Islet of Langerhans (tissue), 1 donor: Measurements from ENCODE around the gene PDZRN4.

ENCODE experiments used
- FAIRE-seq: peaks from one replicate; lab custom pipeline; 2011; peaks lifted over from hg19 to GRCh38; lab: Jason Lieb, UNC

Gene PDZRN4

GRCh38 chr12:41364211-41364610 is 176.1 kb downstream of the PDZRN4 start:
- FAIRE-seq = no peak

- FAIRE-seq = no peak
Observed at GRCh38 chr12:41365653-41366171, 177.6 kb downstream of the PDZRN4 start.

- FAIRE-seq = no peak
Observed at GRCh38 chr12:41367726-41368405, 179.7 kb downstream of the PDZRN4 start.

GRCh38 chr12:41380878-41381277 is 192.8 kb downstream of the PDZRN4 start:
- FAIRE-seq = no peak

GRCh38 chr12:41402801-41403200 is 214.7 kb downstream of the PDZRN4 start:
- FAIRE-seq = no peak

GRCh38 chr12:41407232-41407799 is 219.2 kb downstream of the PDZRN4 start:
- no peak for FAIRE-seq

- no peak for FAIRE-seq
Observed at GRCh38 chr12:41409628-41410027, 221.5 kb downstream of the PDZRN4 start.

- no peak for FAIRE-seq
Observed at GRCh38 chr12:41418586-41418985, 230.5 kb downstream of the PDZRN4 start.

- no peak for FAIRE-seq
Observed at GRCh38 chr12:41419131-41419893, 231.2 kb downstream of the PDZRN4 start.

- no peak for FAIRE-seq
Observed at GRCh38 chr12:41424651-41425050, 236.5 kb downstream of the PDZRN4 start.

GRCh38 chr12:41433460-41433859 is 245.3 kb downstream of the PDZRN4 start:
- no peak for FAIRE-seq

- FAIRE-seq = no peak
Observed at GRCh38 chr12:41436076-41436475, 248.0 kb downstream of the PDZRN4 start.

- no peak for FAIRE-seq
Observed at GRCh38 chr12:41437563-41437962, 249.4 kb downstream of the PDZRN4 start.

- peak; percentile 65 for FAIRE-seq
Observed at GRCh38 chr12:41438854-41439541, 250.9 kb downstream of the PDZRN4 start.

- no peak for FAIRE-seq
Observed at GRCh38 chr12:41439801-41440200, 251.7 kb downstream of the PDZRN4 start.

- FAIRE-seq = no peak
Observed at GRCh38 chr12:41441180-41441579, 253.1 kb downstream of the PDZRN4 start.

GRCh38 chr12:41442896-41443295 is 254.8 kb downstream of the PDZRN4 start:
- FAIRE-seq = no peak

GRCh38 chr12:41443690-41444089 is 255.6 kb downstream of the PDZRN4 start:
- FAIRE-seq = no peak

- FAIRE-seq = no peak
Observed at GRCh38 chr12:41452838-41453407, 264.8 kb downstream of the PDZRN4 start.

- no peak for FAIRE-seq
Observed at GRCh38 chr12:41453409-41453808, 265.3 kb downstream of the PDZRN4 start.

GRCh38 chr12:41459111-41459905 is 271.2 kb downstream of the PDZRN4 start:
- no peak for FAIRE-seq

GRCh38 chr12:41459906-41460214 is 271.7 kb downstream of the PDZRN4 start:
- FAIRE-seq = no peak
